ENCODE data around the gene CRIM1.
"Not testable (repeated sequence)": the region's sequence is repeated elsewhere in the genome, so short reads cannot be mapped to it uniquely, and the experiment has no call there.

The CRIM1 gene

GRCh38 chr2:36355151-36355889 lies at the start of gene CRIM1:
TSS of gene CRIM1 (plus strand) at chr2:36355778. CDS start at chr2:36356293, 515 bp downstream.
- DNase-seq, result no peak

- no peak for DNase-seq
These were observed 48.1 kb upstream of the CRIM1 start for GRCh38 chr2:36307441-36307840.

- not testable (repeated sequence) for DNase-seq
These were observed 45.1 kb upstream of the CRIM1 start for GRCh38 chr2:36310444-36310843.

- DNase-seq, result no peak
These were observed 37.0 kb upstream of the CRIM1 start for GRCh38 chr2:36318547-36318946.

- DNase-seq, result no peak
These were observed 33.5 kb upstream of the CRIM1 start for GRCh38 chr2:36322108-36322507.

GRCh38 chr2:36326286-36326685 lies 29.3 kb upstream of the CRIM1 start:
- DNase-seq, result no peak

GRCh38 chr2:36329251-36329650 lies 26.3 kb upstream of the CRIM1 start:
- no peak for DNase-seq

- DNase-seq, result no peak
These were observed 25.7 kb upstream of the CRIM1 start for GRCh38 chr2:36329746-36330472.

GRCh38 chr2:36330473-36331395 lies 24.8 kb upstream of the CRIM1 start:
- no peak for DNase-seq

GRCh38 chr2:36333350-36334012 lies 22.1 kb upstream of the CRIM1 start:
- no peak for DNase-seq

- DNase-seq, result no peak
These were observed 20.0 kb upstream of the CRIM1 start for GRCh38 chr2:36335597-36335996.

- no peak for DNase-seq
These were observed 19.3 kb upstream of the CRIM1 start for GRCh38 chr2:36336321-36336720.

GRCh38 chr2:36337354-36337753 lies 18.2 kb upstream of the CRIM1 start:
- no peak for DNase-seq

GRCh38 chr2:36338124-36338826 lies 17.3 kb upstream of the CRIM1 start:
- no peak for DNase-seq

- DNase-seq, result no peak
These were observed 16.8 kb upstream of the CRIM1 start for GRCh38 chr2:36338827-36339145.

GRCh38 chr2:36339607-36340218 lies 15.9 kb upstream of the CRIM1 start:
- DNase-seq, result no peak

GRCh38 chr2:36343606-36344005 lies 12.0 kb upstream of the CRIM1 start:
- no peak for DNase-seq

GRCh38 chr2:36348721-36349120 lies 6.9 kb upstream of the CRIM1 start:
- no peak for DNase-seq

GRCh38 chr2:36351291-36351690 lies 4.3 kb upstream of the CRIM1 start:
- no peak for DNase-seq

- no peak for DNase-seq
These were observed 3.7 kb upstream of the CRIM1 start for GRCh38 chr2:36351736-36352349.

- DNase-seq, result no peak
These were observed 2.9 kb upstream of the CRIM1 start for GRCh38 chr2:36352701-36353100.

GRCh38 chr2:36354811-36355150 lies 797 bp upstream of the CRIM1 start:
- DNase-seq, result no peak
